Measurements from ENCODE around the gene CCM2. TPM values are rescaled to one million over a fixed set of nuclear protein-coding genes. Genes with fewer than 3 reads are reported as not detected.
A peak's percentile ranks its signal among the peaks of the same experiment; 100 is the strongest.

Gene CCM2
- total RNA-seq, 1 donor from 2014 or later, result 89.0 TPM

GRCh38 chr7:44965441-44965903 lies 34.5 kb upstream of the CCM2 start:
- ATAC-seq (ENCODE audit: low read depth), result no peak
- H3K36me3 Mint-ChIP-seq (ENCODE audit: low read depth), result peaks cover 59% of the 10 kb centered on the region

GRCh38 chr7:44965937-44966730 lies 33.9 kb upstream of the CCM2 start:
- POLR2A ChIA-PET, result interaction anchor here (0.7 to 1.4 kb wide), 3 partner anchors 8 to 30 kb away, joined by 3 to 4 read pairs (median 3); no protein-coding TSS in a partner anchor
- H3K27ac Mint-ChIP-seq, result no peak overlapping the region
- CTCF ChIA-PET, result interaction anchor here (1.5 kb wide), 1 partner anchor 170 kb away, joined by 4 read pairs; no protein-coding TSS in a partner anchor

More at GRCh38 chr7:44965441-44965903, 34.5 kb upstream of the CCM2 start:
- H3K9me3 Mint-ChIP-seq, result no peaks in the 10 kb centered on the region
- intact Hi-C loops (cut with micrococcal nuclease), result no loop called here
- H3K4me3 Mint-ChIP-seq, result no peak overlapping the region
- CTCF ChIA-PET, result interaction anchor here (1.5 kb wide), 1 partner anchor 170 kb away, joined by 4 read pairs; no protein-coding TSS in a partner anchor
- TF ChIP-seq CTCF (IDR thresholded peaks at IDR 0.05), result no peak
- no peak for DNase-seq
- peaks cover 12% of the 10 kb centered on the region for H3K4me1 Mint-ChIP-seq
- no peaks in the 10 kb centered on the region for H3K27me3 Mint-ChIP-seq
- POLR2A ChIA-PET, result interaction anchor here (1.1 to 1.4 kb wide), 2 partner anchors 9 to 392 kb away, joined by 3 to 4 read pairs; partner anchors contain the start of gene DDX56
- H3K27ac Mint-ChIP-seq, result no peak overlapping the region

GRCh38 chr7:44966731-44967538 lies 33.1 kb upstream of the CCM2 start:
- TF ChIP-seq CTCF (IDR thresholded peaks at IDR 0.05), result no peak
- ATAC-seq (ENCODE audit: low read depth), result no peak
- peaks cover 12% of the 10 kb centered on the region for H3K4me1 Mint-ChIP-seq
- intact Hi-C loops (cut with micrococcal nuclease), result no loop called here
- H3K9me3 Mint-ChIP-seq, result no peaks in the 10 kb centered on the region
- no peak for DNase-seq
- H3K27ac Mint-ChIP-seq, result no peak overlapping the region
- no peaks in the 10 kb centered on the region for H3K27me3 Mint-ChIP-seq
- ChIA-PET CTCF (interaction anchor here (0.7 kb wide), 1 partner anchor 169 kb away, joined by 5 read pairs; no protein-coding TSS in a partner anchor), POLR2A (interaction anchor here (1.0 kb wide), 1 partner anchor 19 kb away, joined by 3 read pairs; no protein-coding TSS in a partner anchor)
- H3K36me3 Mint-ChIP-seq (ENCODE audit: low read depth), result peaks cover 71% of the 10 kb centered on the region
- H3K4me3 Mint-ChIP-seq, result no peak overlapping the region

More at GRCh38 chr7:44965937-44966730, 33.9 kb upstream of the CCM2 start:
- intact Hi-C loops (cut with micrococcal nuclease), result no loop called here
- Mint-ChIP-seq H3K27me3 (no peaks in the 10 kb centered on the region), H3K9me3 (no peaks in the 10 kb centered on the region), H3K4me3 (no peak overlapping the region), H3K4me1 (peaks cover 12% of the 10 kb centered on the region), H3K36me3 (ENCODE audit: low read depth) (peaks cover 63% of the 10 kb centered on the region)
- no peak for TF ChIP-seq CTCF (IDR thresholded peaks at IDR 0.05)
- no peak for DNase-seq
- ATAC-seq (ENCODE audit: low read depth), result no peak

- Mint-ChIP-seq H3K9me3 (no peaks in the 10 kb centered on the region), H3K4me3 (no peak overlapping the region), H3K27ac (peak overlapping the region; percentile 10), H3K4me1 (peaks cover 12% of the 10 kb centered on the region), H3K27me3 (no peaks in the 10 kb centered on the region), H3K36me3 (ENCODE audit: low read depth) (peaks cover 80% of the 10 kb centered on the region)
- DNase-seq, result no peak
- ChIA-PET CTCF (interaction anchor here (0.7 kb wide), 1 partner anchor 168 kb away, joined by 5 read pairs; no protein-coding TSS in a partner anchor), POLR2A (no interaction called here)
- ATAC-seq (ENCODE audit: low read depth), result no peak
- no peak for TF ChIP-seq CTCF (IDR thresholded peaks at IDR 0.05)
- intact Hi-C loops (cut with micrococcal nuclease), result no loop called here
Measured at GRCh38 chr7:44967571-44968446, 32.2 kb upstream of the CCM2 start.

Measured in activated B cell treated with CpG ODN at 0.5 μM for 24 hours (primary cell).